K562 (cell line): ENCODE data around the gene RELL2. TPM values are rescaled to one million over a fixed set of nuclear protein-coding genes. Genes with fewer than 3 reads are reported as not detected.

Experiments used
- CCNT2 ChIP-seq: IDR thresholded peaks from 2 replicates; pipeline ENCODE4 v1.6.1; 2011; ENCODE audit warnings: borderline replicate concordance, low read depth, mild to moderate bottlenecking, moderate library complexity, mixed read lengths, low read length; ENCODE audit not compliant: insufficient read length; ENCODE audit errors: extremely low read depth
- DPF2 ChIP-seq: fragments of 450-650 bp; IDR thresholded peaks from 2 replicates; pipeline ENCODE4 v1.6.1; 2016
- ID3 ChIP-seq, 2 experiments: fragments of 250-450 bp in 1 of 2; fragments of 450-650 bp in 1 of 2; sonication (Bioruptor Pico) in 1 of 2; IDR thresholded peaks; 2 replicates each; pipeline versions ENCODE4 v1.6.1 to v1.8.0; 2016 to 2021; ENCODE audit warnings: mild to moderate bottlenecking in 2 of 2, moderate library complexity in 2 of 2, missing compliant biosample characterization in 1 of 2, missing genetic modification characterization in 1 of 2
- MLX ChIP-seq, 2 experiments: fragments of 450-650 bp in 1 of 2; sonication (generic) in 1 of 2; formaldehyde crosslinking; conservative IDR thresholded peaks; 2 replicates each; pipeline versions ENCODE4 v1.4.0 to v1.8.1; 2020 to 2022; ENCODE audit warnings: mild to moderate bottlenecking in 1 of 2, missing genetic modification reagents in 1 of 2
- MYC ChIP-seq, 2 experiments: fragments of 250-450 bp in 1 of 2; sonication (Bioruptor Pico) in 1 of 2; IDR thresholded peaks; 2 replicates each; pipeline versions ENCODE4 v1.5.1 to v1.6.1; 2012 to 2021; ENCODE audit warnings: low read depth in 2 of 2, borderline replicate concordance in 1 of 2, improper control_type of control experiment in 1 of 2, low read length in 1 of 2, mild to moderate bottlenecking in 1 of 2, moderate library complexity in 1 of 2
- NFYB ChIP-seq: IDR thresholded peaks from 2 replicates; pipeline ENCODE4 v1.6.1; 2011; ENCODE audit warnings: mild to moderate bottlenecking, moderate library complexity; ENCODE audit not compliant: insufficient read length; ENCODE audit errors: extremely low read depth
- PURB ChIP-seq: sonication (generic); formaldehyde crosslinking; IDR thresholded peaks from 2 replicates; pipeline ENCODE4 v1.9.0; 2021; ENCODE audit warnings: low read depth, mild to moderate bottlenecking, missing genetic modification reagents
- RBM39 ChIP-seq: fragments of 200-400 bp; formaldehyde crosslinking; optimal IDR thresholded peaks from 2 replicates; pipeline ENCODE3; 2018; ENCODE audit warnings: low read depth, low read length
- SMAD1 ChIP-seq: fragments of 150-350 bp; IDR thresholded peaks from 2 replicates; pipeline ENCODE4 v1.6.1; 2014; ENCODE audit warnings: low read length, low read depth; ENCODE audit not compliant: partially characterized antibody
- SMAD2 ChIP-seq: fragments of 150-350 bp; IDR thresholded peaks from 2 replicates; pipeline ENCODE4 v1.6.1; 2014; ENCODE audit warnings: low read depth, mild to moderate bottlenecking, low read length
- SMARCB1 ChIP-seq: IDR thresholded peaks from 2 replicates; pipeline ENCODE4 v1.6.1; 2011; ENCODE audit warnings: improper control_type of control experiment, low read depth; ENCODE audit not compliant: insufficient read length
- SMC3 ChIP-seq: conservative IDR thresholded peaks from 2 replicates; pipeline ENCODE4 v1.6.1; 2011; ENCODE audit warnings: low read depth, low read length, improper control_type of control experiment; ENCODE audit not compliant: insufficient read depth
- SRSF1 ChIP-seq: fragments of 200-400 bp; formaldehyde crosslinking; IDR thresholded peaks from 2 replicates; pipeline ENCODE4 v1.6.1; 2017; ENCODE audit warnings: mild to moderate bottlenecking, low read depth, low read length, moderate library complexity
- YY1 ChIP-seq, 3 experiments: IDR thresholded peaks; 2 replicates each; pipeline ENCODE4 v1.6.1; 2011; ENCODE audit warnings: low read length in 2 of 3, mild to moderate bottlenecking in 2 of 3, moderate library complexity in 2 of 3, borderline replicate concordance in 1 of 3, control low read depth in 1 of 3, low read depth in 1 of 3; ENCODE audit not compliant: insufficient read depth in 3 of 3, insufficient replicate concordance in 2 of 3, control insufficient read depth in 1 of 3, insufficient read length in 1 of 3; ENCODE audit errors: extremely low read depth in 1 of 3
- ZBTB11 ChIP-seq, 3 experiments: fragments of 200-800 bp in 1 of 3; fragments of 250-450 bp in 1 of 3; fragments of 450-650 bp in 1 of 3; sonication (Bioruptor Pico) in 1 of 3; sonication (Bioruptor generic) in 1 of 3; formaldehyde crosslinking in 1 of 3; IDR thresholded peaks; 2 replicates each; pipeline versions ENCODE4 v1.6.1 to v1.8.0; 2016 to 2022; ENCODE audit warnings: mild to moderate bottlenecking in 2 of 3, missing genetic modification characterization in 2 of 3, missing compliant biosample characterization in 1 of 3, moderate library complexity in 1 of 3
- ZNF133 ChIP-seq: fragments of 250-450 bp; sonication (Bioruptor Pico); IDR thresholded peaks from 2 replicates; pipeline ENCODE4 v1.4.0; 2020; ENCODE audit warnings: mild to moderate bottlenecking
- ZNF263 ChIP-seq: sonication (generic); formaldehyde crosslinking; IDR thresholded peaks from 2 replicates; pipeline ENCODE4 v1.8.0; 2022; ENCODE audit warnings: mild to moderate bottlenecking, missing genetic modification reagents, borderline replicate concordance
- ZNF395 ChIP-seq: fragments of 200-800 bp; sonication (Bioruptor generic); IDR thresholded peaks from 2 replicates; pipeline ENCODE4 v1.6.1; 2017; ENCODE audit warnings: missing genetic modification characterization, missing compliant biosample characterization
- polyA plus RNA-seq, 8 experiments: library from polyadenylated mRNA; depleted of rRNA in 4 of 8; stranded (reverse) in 5 of 8; unstranded in 3 of 8; fragments of >200 nt; fragmentation: Nextera tagmentation in 2 of 8; fragmentation: Illumina TruSeq in 1 of 8; extraction: Ambion mirVana in 2 of 8; extraction: Trizol in 1 of 8; gene quantifications; 2 replicates each; pipeline versions ENCODE4 v1.2.1 to v1.2.3, GENCODE V29; 2011 to 2014; ENCODE audit warnings: inconsistent platforms in 1 of 8, missing spikeins in 1 of 8
- total RNA-seq, 7 experiments: library from RNA; depleted of rRNA in 6 of 7; stranded (reverse); fragments of >200 nt in 6 of 7; fragmentation: Illumina TruSeq in 2 of 7; extraction: Trizol in 2 of 7; gene quantifications; 2 replicates each; pipeline versions ENCODE4 v1.2.1 to v1.2.3, GENCODE V29; 2011 to 2021; ENCODE audit warnings: low replicate concordance in 1 of 7

Gene RELL2
- total and polyA plus RNA-seq, 9 of the 15 experiments (the other 6 are each of a cell fraction or from before 2014, with no cell fraction given): 0.06 to 36.0 (median 14.3) TPM

GRCh38 chr5:141603923-141604717 is 32.7 kb upstream of the RELL2 start (continued):
- no peak for TF ChIP-seq ID3 (CRISPR knock-in tag; IDR thresholded peaks at IDR 0.05)
- TF ChIP-seq ID3 (tag; IDR thresholded peaks at IDR 0.05): no peak
- TF ChIP-seq MYC (IDR thresholded peaks at IDR 0.05; ENCODE audit: low read depth, low read length): no peak
- TF ChIP-seq MYC (CRISPR knock-in tag; IDR thresholded peaks at IDR 0.05; ENCODE audit: borderline replicate concordance, low read depth): no peak
- no peak for TF ChIP-seq ZBTB11 (CRISPR knock-in tag; IDR thresholded peaks at IDR 0.05)
- TF ChIP-seq YY1 (IDR thresholded peaks at IDR 0.05; ENCODE audit: borderline replicate concordance in 1 of 3, control insufficient read depth in 1 of 3, extremely low read depth in 1 of 3, insufficient read depth in 3 of 3, insufficient read length in 1 of 3, insufficient replicate concordance in 2 of 3, low read depth in 1 of 3, low read length in 2 of 3): peak in 1 of 3 experiments; percentile 23
- TF ChIP-seq SRSF1: no peak
- TF ChIP-seq ZNF133 (CRISPR knock-in tag): no peak
- TF ChIP-seq ZNF395 (CRISPR knock-in tag): no peak
- TF ChIP-seq ZNF263: no peak
- no peak for TF ChIP-seq NFYB
- no peak for TF ChIP-seq SMAD1
- TF ChIP-seq SMAD2: no peak
- no peak for TF ChIP-seq SMC3
- TF ChIP-seq SMARCB1: no peak
- TF ChIP-seq PURB: no peak
- TF ChIP-seq MLX (CRISPR knock-in tag; conservative IDR thresholded peaks at IDR 0.05): no peak
- TF ChIP-seq DPF2: peak; percentile 62
- no peak for TF ChIP-seq RBM39
- TF ChIP-seq CCNT2: no peak
